Loucy (cell line): Measurements from ENCODE around the gene FAM168B.

ENCODE experiments used
- CTCF ChIP-seq: fragments of 200-600 bp; sonication (generic); conservative IDR thresholded peaks from 2 replicates; pipeline ENCODE4 v1.5.1; 2014; ENCODE audit warnings: mild to moderate bottlenecking, antibody characterized with exemption, low read length
- EZH2phosphoT487 ChIP-seq: fragments of 200-600 bp; IDR thresholded peaks from 2 replicates; pipeline ENCODE4 v1.6.1; 2018; ENCODE audit warnings: antibody characterized with exemption, mild to moderate bottlenecking, moderate library complexity, borderline replicate concordance

GRCh38 chr2:131049150-131049718 is 44.0 kb downstream of the FAM168B start:
- TF ChIP-seq CTCF (no peak), EZH2phosphoT487 (no peak)
